ENCODE measurements around the gene SPO11.

SPO11 gene

GRCh38 chr20:57287007-57287880, 42.4 kb upstream of the SPO11 start:
- H3K27me3 ChIP-seq: peaks cover 0 to 87% of the 10 kb centered on the region in 2 donors
- H3K9me3 ChIP-seq: no peaks in the 10 kb centered on the region
- no peak for DNase-seq
- intact Hi-C loops (cut with DNase I; ENCODE audit: low total_unique reads): no loop called here
- H3K4me3 ChIP-seq: no peak overlapping the region
- H3K4me1 ChIP-seq: no peaks in the 10 kb centered on the region
- no peak overlapping the region for H3K27ac ChIP-seq
- H3K36me3 ChIP-seq: no peaks in the 10 kb centered on the region
- no peak for TF ChIP-seq CTCF (IDR thresholded peaks at IDR 0.05)

- Histone ChIP-seq H3K27ac (no peak overlapping the region), H3K4me1 (no peaks in the 10 kb centered on the region), H3K36me3 (no peaks in the 10 kb centered on the region), H3K9me3 (no peaks in the 10 kb centered on the region), H3K27me3 (peaks cover 0 to 94% of the 10 kb centered on the region in 2 donors), H3K4me3 (no peak overlapping the region)
- intact Hi-C loops (cut with DNase I; ENCODE audit: low total_unique reads): no loop called here
- DNase-seq: no peak
- no peak for TF ChIP-seq CTCF (IDR thresholded peaks at IDR 0.05)
Observed at GRCh38 chr20:57287901-57288300, 41.7 kb upstream of the SPO11 start.

DNA sequence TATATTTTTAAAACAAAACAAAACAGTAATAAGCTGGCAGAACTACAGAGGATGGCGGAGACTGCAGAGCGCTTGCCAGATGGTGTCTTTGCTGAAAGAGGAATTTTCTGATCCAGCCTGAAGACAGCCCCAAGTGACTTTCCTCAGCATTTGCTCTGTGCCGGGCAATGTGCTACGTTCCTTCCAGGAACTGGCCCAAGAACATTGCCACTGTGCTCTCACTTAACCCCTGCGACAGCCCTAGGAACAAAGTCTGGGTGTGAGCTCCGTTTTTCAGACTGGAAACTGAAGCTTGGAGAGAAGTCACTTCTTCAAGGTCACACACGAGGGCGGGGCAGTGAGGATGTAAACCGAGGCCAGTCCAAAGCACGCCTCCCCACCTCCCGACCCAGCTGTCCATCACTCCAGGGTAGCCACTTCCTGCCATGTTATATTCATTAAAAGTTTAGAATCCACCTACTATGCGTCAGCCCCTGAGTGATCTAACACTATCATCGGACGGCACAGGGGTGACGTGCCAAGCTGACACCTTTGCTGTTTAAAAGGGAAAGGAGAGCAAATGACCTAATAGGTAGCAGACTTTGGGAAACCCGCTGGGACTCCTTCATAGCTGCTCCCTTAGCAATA, 40.8 kb upstream of the SPO11 start:
- Histone ChIP-seq H3K4me1 (no peaks in the 10 kb centered on the region), H3K36me3 (no peaks in the 10 kb centered on the region), H3K27ac (no peak overlapping the region), H3K4me3 (no peak overlapping the region), H3K27me3 (peaks cover 0 to 87% of the 10 kb centered on the region in 2 donors), H3K9me3 (no peaks in the 10 kb centered on the region)
- intact Hi-C loops (cut with DNase I; ENCODE audit: low total_unique reads): no loop called here
- no peak for TF ChIP-seq CTCF (IDR thresholded peaks at IDR 0.05)
- DNase-seq: no peak

- no peak for DNase-seq
- no peak overlapping the region for H3K4me3 ChIP-seq
- peaks cover 0 to 79% of the 10 kb centered on the region in 2 donors for H3K27me3 ChIP-seq
- no peaks in the 10 kb centered on the region for H3K9me3 ChIP-seq
- H3K4me1 ChIP-seq: no peaks in the 10 kb centered on the region
- no peak overlapping the region for H3K27ac ChIP-seq
- intact Hi-C loops (cut with DNase I; ENCODE audit: low total_unique reads): no loop called here
- H3K36me3 ChIP-seq: no peaks in the 10 kb centered on the region
- no peak for TF ChIP-seq CTCF (IDR thresholded peaks at IDR 0.05)
Observed at GRCh38 chr20:57289391-57290177, 40.0 kb upstream of the SPO11 start.

DNA sequence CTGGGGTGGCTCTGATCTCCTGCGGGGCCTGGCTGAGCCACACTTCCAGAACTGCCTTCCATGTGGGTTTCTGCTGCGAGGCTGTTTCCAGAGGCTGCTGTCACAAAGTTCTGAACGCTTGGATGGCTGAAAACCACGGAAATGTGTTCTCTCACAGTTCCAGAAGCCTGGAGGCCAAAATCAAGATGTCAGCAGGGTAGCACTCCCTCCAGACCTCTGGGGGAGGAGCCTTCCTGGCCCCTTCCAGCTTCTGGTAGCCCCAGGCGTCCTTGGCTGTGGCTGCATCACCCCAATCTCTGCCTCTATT, 39.5 kb upstream of the SPO11 start:
- Histone ChIP-seq H3K36me3 (no peaks in the 10 kb centered on the region), H3K9me3 (no peaks in the 10 kb centered on the region), H3K4me3 (no peak overlapping the region), H3K4me1 (no peaks in the 10 kb centered on the region), H3K27me3 (peaks cover 0 to 79% of the 10 kb centered on the region in 2 donors), H3K27ac (no peak overlapping the region)
- no peak for TF ChIP-seq CTCF (IDR thresholded peaks at IDR 0.05)
- no peak for DNase-seq
- intact Hi-C loops (cut with DNase I; ENCODE audit: low total_unique reads): no loop called here

All from tibial artery (tissue), 4 donors.